Neural cell (in vitro differentiated cells): ENCODE data around the gene VWA3B.

Experiments used
- CTCF ChIP-seq: fragments of 450-650 bp; IDR thresholded peaks from 2 replicates; pipeline ENCODE4 v1.5.1; 2014; ENCODE audit warnings: antibody characterized with exemption, mild to moderate bottlenecking, moderate library complexity; ENCODE audit not compliant: poor library complexity, severe bottlenecking
- EZH2 ChIP-seq: fragments of 200-600, 300-800 bp; shearing (Covaris generic), sonication (generic); IDR thresholded peaks from 2 replicates; pipeline ENCODE4 v1.6.1; 2014; ENCODE audit warnings: antibody characterized with exemption, low read length, borderline replicate concordance, mild to moderate bottlenecking; ENCODE audit not compliant: insufficient read depth, poor library complexity, severe bottlenecking
- REST ChIP-seq: IDR thresholded peaks from 2 replicates; pipeline ENCODE4 v1.6.1; 2012; ENCODE audit warnings: borderline replicate concordance
- TAF1 ChIP-seq: IDR thresholded peaks from 2 replicates; pipeline ENCODE4 v1.6.1; 2012; ENCODE audit warnings: low read depth

- TF ChIP-seq CTCF (no peak), EZH2 (no peak), REST (no peak), TAF1 (no peak)
These were observed 4.8 kb downstream of the VWA3B start for GRCh38 chr2:98091738-98092137.
